GM19455 (cell line): ENCODE data around the gene RASD1.

Experiments used
- ATAC-seq: cut with Tn5 transposase; IDR thresholded peaks from one replicate; pipeline ENCODE4 v1.9.1; 2021; ENCODE audit not compliant: unreplicated experiment

Gene RASD1

GRCh38 chr17:17496189-17497064, at the start of gene RASD1:
Gene RASD1, minus strand, starts transcription at chr17:17496395. Its CDS starts 214 bp downstream, at chr17:17496181.
- ATAC-seq = peak; percentile 42

DNA sequence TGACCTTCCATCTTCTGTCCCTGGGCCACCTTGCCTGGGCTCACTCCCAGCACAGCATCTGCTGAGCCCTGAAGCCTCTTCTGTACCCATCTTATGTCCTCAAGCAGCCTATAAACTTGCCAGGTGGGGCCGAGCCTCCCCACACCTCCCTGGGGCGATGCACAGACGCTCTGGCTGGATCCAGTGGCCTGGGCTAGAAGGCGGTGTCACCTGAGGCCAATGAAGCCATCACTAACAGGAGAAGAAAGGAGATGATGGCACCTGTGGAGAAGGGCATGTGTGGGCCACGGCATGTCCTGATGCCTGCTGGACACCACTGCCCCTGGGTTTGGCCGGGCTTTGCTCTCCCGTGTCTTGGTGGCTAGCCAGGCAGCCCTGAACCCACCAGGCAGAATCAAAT, 49.8 kb upstream of the RASD1 start:
- ATAC-seq = no peak

DNA sequence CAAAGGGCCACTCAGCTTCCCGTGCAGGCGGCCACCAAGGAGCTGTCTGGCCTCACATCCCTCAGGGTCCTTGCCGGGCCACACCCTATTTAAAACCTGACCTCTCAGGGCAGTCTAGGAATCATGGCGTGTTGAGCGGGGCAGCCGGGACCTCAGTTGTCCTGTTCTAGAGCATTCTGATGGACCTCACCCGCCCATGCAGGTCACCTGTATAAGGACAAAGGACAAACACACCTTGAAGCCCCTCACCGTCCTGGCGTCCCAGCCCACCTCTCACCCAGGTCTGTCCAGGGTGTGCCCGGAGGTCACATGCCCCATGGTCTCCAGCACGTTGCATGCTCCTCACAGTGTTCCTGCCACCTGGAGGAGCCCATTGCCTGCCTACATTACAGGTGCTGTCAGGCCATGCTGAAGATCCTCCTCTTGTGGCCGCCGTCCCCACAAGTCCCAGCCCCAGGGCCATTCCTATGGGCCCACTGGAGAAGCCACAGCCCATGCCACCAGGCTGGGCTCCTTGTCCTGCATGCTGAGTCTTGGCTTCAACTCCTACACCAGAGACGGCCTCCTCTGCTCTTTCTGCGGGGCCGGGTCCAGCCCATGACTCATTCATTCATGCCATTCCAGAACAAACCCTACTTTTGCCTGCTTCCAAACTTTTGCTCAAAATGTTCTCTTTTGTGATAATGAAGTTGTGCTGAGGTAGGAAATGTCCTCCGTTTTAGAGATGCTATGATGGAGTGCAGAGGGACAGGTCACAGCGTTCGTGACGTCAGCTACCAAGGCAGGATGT, 49.0 kb upstream of the RASD1 start:
- no peak for ATAC-seq

DNA sequence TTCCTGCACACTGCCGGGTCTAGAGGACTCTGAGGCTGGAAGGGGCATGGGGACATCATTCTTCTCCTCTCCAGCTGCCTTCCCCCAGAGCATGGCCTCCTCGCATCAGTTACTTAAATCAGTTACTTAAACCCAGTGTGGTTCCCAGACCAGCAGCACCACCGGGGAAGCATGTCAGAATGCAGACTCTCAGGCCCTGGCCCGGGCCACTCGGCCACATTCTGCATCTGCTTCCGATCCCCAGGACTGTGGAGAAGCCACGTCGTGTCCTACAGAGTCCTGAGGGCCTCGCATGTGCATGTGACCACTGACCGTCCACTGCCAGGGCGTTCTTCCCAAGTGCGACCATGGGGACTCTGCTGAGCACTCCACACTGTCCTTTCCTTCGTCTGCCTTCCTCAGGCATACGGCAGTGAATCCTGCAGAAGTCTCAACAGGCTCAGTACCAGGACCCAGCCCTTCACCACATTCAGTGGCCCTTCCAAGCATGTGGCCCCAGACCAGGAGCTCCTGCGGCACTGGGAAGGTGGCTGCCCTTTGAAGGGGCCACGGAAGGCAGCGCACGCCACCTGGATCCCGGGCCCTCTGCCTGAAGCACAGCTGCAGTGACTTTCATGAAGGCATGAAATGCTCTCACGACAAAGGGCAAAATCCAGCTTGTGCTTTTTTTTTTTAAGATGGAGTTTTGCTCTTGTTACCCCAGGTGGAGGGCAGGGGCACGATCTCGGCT, 46.9 kb upstream of the RASD1 start:
- no peak for ATAC-seq

- no peak for ATAC-seq
These were observed 45.4 kb upstream of the RASD1 start for GRCh38 chr17:17541640-17542001.

DNA sequence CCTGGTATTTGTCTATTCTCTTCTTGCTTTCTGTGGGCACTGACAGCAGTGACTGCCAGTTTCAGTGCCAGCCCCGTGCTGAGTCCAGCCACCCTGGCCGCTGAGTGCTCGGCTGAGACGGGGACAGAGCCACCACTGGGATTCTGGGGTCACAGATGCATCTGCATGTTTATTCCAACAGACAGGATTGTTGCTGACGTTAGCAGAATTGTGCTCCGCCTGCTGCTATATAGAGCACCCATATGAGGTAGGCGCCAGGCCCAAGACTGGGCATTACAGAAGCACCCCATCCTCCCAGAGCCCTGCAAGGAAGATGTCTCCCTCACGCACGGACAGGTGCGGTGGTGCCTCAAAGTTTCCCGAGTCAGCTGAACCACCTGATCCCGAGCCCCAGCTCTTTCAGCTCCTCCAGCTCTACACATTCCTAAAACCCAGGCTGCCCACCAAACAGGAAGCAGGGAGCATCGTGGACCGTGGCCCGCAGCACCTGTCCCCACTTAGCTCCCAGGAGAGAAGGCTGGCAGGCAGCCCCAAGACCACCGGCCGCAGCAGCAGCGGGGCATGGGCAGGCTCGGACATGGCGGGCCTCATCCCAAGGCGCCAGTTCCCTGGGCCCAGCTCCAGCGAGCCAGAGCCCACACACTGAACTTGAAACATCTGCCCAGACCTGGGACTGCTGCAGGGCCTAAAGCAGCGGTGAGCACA, 44.9 kb upstream of the RASD1 start:
- ATAC-seq = no peak

GRCh38 chr17:17540278-17540906, 44.2 kb upstream of the RASD1 start:
- ATAC-seq = no peak

- no peak for ATAC-seq
These were observed 43.4 kb upstream of the RASD1 start for GRCh38 chr17:17539591-17539990.

DNA sequence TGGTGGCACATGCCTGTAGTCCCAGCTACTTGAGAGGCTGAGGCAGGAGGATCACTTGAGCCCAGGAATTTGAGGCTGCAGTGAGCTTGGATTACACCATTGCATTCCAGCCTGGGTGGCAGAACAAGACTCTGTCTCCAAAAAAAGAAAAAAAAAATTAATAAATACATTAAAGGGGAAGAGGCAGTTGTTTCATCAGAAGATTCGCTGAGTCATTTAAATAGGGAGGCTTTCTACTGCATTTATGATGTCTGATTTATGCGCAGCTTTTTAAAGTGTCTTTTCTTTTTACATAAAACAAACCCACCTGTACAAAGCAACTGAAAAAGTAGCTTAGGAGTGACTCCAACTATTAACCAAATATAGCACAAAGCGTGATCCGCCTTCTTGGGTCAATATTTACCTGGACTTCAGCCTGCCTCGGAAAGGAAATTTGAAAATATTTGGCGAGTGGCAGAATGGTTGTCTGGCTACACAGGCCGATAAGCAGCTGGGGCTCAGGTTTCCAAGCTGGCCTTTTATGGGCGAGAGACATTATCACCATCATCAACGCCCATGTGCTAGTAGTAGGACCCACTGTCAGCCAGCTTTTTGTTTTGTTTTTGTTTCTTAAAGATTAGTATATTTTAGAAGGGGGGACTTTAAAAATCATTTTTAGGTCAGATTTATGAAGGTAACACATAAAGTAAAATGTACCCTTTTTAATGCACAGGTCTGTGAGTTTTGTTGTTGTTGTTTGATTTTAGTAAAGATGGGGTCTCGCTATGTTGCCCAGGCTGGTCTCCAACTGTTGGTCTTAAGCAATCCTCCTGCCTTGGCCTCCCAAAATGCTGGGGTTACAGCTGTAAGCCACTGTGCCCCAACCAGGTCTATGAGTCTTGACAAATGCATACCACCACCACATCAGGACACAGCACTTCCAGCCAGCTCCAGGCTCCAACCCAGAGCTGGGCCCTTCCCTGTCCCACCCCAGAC, 42.5 kb upstream of the RASD1 start:
- ATAC-seq = no peak

GRCh38 chr17:17537311-17538099, 41.3 kb upstream of the RASD1 start:
- no peak for ATAC-seq

GRCh38 chr17:17536702-17537101, 40.5 kb upstream of the RASD1 start:
- no peak for ATAC-seq

DNA sequence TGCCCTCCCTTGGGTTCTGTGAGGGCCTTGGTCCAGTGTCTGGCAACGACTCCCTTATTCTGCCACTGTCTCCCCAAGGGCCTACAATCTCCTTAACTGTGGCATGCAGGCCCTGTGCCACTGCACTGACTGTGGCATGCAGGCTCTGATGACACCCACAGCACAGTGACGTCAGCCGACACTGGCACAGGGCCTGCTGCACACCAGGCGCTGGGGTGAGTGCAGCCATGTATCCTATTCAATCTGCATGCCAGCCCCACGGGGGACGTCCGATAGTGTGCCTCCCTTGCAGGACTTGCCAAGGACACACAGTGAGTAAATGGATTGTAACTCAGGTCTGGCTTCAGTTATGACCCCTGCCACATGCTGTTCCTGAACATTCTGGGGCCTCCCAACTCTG, 39.8 kb upstream of the RASD1 start:
- ATAC-seq = no peak

GRCh38 chr17:17533901-17534441, 37.8 kb upstream of the RASD1 start:
- ATAC-seq = no peak

DNA sequence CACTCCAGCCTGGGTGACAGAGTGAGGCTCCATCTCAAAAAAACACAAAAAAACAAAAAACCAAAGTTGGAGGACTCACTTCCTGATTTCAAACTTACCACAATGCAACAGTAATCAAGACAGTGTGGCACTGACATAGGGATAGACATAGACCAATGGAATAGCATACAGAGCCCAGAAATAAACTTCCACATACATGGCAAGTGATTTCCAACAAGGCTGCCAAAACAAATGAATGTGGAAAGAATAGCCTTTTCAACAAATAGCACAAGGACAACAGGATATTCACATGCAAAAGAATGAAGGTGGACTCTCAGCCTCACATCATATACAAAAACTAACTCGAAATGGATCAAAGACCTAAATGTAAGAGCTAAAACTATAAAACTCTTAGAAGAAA, 36.8 kb upstream of the RASD1 start:
- no peak for ATAC-seq

- no peak for ATAC-seq
These were observed 35.0 kb upstream of the RASD1 start for GRCh38 chr17:17531156-17531555.

DNA sequence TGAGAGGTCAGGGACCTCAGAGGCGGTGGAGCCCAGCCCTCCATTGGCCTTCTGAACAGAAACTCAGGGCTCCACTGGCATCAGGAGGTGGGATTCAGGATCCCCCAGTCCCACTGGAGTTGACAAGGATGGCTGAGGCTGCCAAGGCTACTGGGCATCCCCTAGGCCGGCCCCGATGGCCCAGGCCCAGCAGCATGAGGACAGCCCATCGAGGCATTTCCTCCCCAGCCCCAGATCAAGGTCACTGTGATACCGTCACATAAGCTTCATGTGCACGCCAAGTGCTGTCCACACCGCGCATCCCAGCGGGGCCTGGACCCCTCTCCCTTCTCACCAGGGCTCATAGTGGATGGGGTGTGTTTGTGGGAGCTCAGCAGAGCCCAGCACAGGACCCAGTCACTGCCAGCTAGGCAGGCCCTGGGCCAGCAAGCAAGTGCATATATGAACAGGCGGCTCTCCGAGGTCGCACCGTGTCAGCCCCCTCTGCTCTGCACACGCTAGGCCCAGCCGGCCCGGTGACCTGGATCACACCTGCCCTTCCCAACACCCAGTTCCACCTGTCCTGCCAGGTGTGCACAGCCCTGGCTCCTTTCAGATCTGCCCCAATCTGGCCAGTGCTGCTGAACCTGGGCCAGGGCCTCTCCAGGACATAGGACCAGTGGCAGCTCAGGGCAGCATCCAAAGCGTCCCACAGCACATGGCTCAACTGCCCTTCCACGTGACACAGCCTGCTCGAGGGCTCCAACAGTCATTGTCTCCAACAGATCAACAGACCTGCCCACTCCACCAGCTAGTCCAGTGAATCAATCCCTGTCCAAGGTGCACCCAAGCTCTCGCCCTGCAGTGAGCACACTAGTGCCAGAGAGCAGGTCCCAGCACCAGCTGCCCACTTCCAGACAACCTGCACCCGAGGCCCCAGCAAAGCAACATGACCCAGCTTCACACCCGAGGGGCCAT, 32.8 kb upstream of the RASD1 start:
- no peak for ATAC-seq

DNA sequence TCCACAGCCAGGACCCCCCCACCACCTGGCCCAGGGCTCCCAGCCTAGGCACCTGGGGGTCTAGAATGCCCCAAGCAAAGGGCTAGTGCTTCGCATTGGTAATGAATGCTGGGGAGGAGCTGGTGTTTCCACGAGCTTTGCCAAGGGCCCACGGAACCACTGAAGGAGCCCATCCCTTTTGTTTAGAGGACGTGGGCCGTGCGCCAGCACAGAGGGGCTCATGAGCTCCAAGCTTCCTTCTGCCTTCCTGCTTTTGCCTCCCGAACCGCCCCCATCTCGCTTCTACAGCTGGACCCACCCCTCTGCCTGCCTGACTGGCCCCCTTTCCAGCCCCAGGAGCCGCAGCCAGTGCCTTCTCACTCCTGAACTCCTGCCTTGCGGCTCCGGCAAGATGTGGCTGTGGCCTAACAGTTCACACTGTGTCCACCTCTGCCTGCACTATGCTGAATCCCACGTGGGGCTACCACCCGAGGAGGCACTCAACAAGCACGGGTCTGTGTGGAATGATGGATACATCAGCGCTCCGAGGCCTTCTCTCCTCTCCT, 31.8 kb upstream of the RASD1 start:
- ATAC-seq = no peak
